AG10803 (cell line): ENCODE data around the gene BRPF3.
A peak's percentile ranks its signal among the peaks of the same experiment; 100 is the strongest.

ENCODE experiments used
- DNase-seq: peaks from one replicate; pipeline ENCODE4 v3.0.0; 2010; ENCODE audit warnings: low read depth
- H3K4me3 ChIP-seq: 2 replicates; pipeline ENCODE4 v1.5.1; 2011; ENCODE audit warnings: mild to moderate bottlenecking, low read length, control low read depth
- TF ChIP-seq, protein P1 (sequence below): conservative IDR thresholded peaks from 2 replicates; pipeline ENCODE4 v1.5.1; 2011; ENCODE audit warnings: mild to moderate bottlenecking, low read length, control low read depth, inconsistent platforms

Gene BRPF3

GRCh38 chr6:36247693-36248092 lies 51.1 kb downstream of the BRPF3 start:
- no peak overlapping the region for H3K4me3 ChIP-seq
- TF ChIP-seq, protein P1, sequence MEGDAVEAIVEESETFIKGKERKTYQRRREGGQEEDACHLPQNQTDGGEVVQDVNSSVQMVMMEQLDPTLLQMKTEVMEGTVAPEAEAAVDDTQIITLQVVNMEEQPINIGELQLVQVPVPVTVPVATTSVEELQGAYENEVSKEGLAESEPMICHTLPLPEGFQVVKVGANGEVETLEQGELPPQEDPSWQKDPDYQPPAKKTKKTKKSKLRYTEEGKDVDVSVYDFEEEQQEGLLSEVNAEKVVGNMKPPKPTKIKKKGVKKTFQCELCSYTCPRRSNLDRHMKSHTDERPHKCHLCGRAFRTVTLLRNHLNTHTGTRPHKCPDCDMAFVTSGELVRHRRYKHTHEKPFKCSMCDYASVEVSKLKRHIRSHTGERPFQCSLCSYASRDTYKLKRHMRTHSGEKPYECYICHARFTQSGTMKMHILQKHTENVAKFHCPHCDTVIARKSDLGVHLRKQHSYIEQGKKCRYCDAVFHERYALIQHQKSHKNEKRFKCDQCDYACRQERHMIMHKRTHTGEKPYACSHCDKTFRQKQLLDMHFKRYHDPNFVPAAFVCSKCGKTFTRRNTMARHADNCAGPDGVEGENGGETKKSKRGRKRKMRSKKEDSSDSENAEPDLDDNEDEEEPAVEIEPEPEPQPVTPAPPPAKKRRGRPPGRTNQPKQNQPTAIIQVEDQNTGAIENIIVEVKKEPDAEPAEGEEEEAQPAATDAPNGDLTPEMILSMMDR = no peak
- peak; percentile 45 for DNase-seq

DNA sequence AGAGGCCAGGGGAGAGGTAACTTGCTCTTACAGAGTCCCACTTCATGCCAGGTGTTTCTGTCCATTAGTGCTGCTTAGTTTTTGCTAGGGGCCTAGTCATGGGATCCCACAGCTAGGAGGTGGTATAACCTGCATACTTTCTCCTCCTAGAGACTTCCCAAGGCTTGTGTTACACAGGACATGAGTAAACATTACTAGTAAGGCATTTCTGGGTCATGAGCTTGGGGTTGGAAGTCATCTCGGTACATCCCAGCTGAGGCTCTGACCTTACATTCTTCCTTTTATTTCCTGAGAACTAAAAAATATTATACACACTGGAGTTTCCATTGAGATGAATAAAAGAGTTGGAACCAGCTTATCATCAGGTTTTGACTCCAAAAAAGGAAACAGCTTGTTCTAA lies 52.4 kb downstream of the BRPF3 start:
- DNase-seq = peak; percentile 33
- TF ChIP-seq, protein P1 = no peak
- H3K4me3 ChIP-seq = no peak overlapping the region

DNA sequence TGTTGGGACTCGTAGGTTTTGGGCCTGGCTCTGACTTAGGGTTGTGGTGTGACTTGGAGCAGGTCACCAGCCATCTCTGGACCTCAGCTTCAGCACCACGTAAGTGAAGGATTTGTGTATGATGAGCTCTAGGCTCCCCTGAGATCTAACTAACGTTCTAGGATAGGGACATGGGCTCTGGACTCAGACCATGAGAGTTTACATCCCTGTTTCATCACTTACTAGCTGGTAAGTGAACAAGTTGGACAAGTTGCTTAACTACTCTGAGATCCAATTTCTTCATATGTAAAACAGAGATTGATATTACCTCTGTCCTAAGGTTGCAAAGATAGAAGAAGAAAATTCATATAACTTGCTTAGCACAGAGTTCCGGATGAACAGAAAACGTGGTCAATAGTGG lies 53.0 kb downstream of the BRPF3 start:
- TF ChIP-seq, protein P1 = no peak
- DNase-seq = peak; percentile 21
- H3K4me3 ChIP-seq = no peak overlapping the region

DNA sequence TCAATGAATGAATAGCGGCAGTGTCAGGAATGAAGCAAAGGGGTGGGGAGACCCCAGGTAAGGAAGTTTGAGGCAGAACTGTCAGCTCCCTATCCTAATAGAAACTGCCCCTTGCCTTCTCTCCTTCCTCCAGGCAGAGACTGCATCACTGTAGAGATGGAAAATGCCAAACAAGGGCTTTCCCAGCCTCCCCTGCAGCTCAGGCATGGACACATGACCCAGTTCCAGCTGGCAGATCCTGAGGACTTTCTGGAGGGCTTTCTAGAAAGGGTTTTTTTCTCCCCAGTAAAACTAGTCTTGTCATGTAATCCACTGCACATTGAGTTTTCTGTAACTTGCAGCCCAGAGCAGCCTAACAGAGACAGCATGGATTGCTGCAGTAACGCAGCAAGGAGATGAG lies 55.5 kb downstream of the BRPF3 start:
- H3K4me3 ChIP-seq = no peak overlapping the region
- TF ChIP-seq, protein P1 = no peak

GRCh38 chr6:36263390-36264000 lies 67.0 kb downstream of the BRPF3 start:
- TF ChIP-seq, protein P1 = no peak
- no peak overlapping the region for H3K4me3 ChIP-seq
- no peak for DNase-seq

More for the DNA sequence above, 55.5 kb downstream of the BRPF3 start:
- DNase-seq = no peak

- DNase-seq = no peak
- no peak overlapping the region for H3K4me3 ChIP-seq
- TF ChIP-seq, protein P1 = no peak
These were observed 69.2 kb downstream of the BRPF3 start for GRCh38 chr6:36265744-36266143.

DNA sequence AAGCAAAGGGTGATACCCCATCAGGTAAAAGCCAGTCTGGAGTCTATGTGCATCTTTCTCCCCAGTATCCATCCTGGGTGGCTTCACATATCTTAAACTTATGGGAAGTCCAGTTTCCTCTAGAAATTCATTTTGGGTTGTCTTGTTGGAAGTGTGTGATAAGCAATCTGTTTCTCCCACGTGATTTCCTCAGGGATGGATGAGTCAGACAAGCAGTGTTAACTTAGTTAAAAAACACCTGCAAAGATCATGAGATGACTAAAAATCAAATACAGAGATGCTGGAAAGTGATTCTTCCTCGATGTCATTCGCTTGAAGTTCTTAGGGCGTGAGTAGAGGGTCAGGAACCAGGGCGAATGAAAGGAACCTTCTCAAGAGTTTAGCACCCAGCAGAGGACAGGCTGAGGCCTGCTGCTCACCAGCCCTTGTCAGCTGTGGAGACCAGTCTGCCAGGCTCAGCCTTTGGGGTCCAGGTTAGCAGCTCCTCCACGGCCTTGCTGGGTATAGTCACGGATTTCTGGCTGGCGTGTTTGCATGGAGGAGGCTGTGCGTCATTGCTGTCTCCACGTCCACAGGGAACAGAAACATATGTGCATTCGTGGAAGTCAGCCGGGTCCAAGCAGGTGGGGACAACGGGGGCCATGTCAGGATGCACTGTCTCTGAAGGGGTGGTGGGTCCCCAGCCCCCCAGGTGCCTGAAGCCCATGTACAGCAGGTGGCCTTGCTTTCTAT lies 70.5 kb downstream of the BRPF3 start:
- no peak overlapping the region for H3K4me3 ChIP-seq
- TF ChIP-seq, protein P1 = no peak
- DNase-seq = no peak
